AG04450 (cell line): ENCODE data around the gene GPBAR1. TPM values are rescaled to one million over a fixed set of nuclear protein-coding genes. Genes with fewer than 3 reads are reported as not detected.

Experiments used
- CTCF ChIA-PET: fragments of 300-600, 350-600 bp; formaldehyde crosslinking; extraction: SDS; loops from one replicate; lab custom pipeline; 2022; ENCODE audit warnings: antibody characterized with exemption, inconsistent platforms; lab: Charles Lee
- POLR2A ChIA-PET: fragments of 350-600 bp; formaldehyde crosslinking; extraction: SDS; loops from one replicate; lab custom pipeline; 2021; ENCODE audit warnings: antibody characterized with exemption, inconsistent platforms; lab: Yijun Ruan, JAX
- DNase-seq: peaks from one replicate; pipeline ENCODE4 v3.0.0-alpha.2; 2011; ENCODE audit warnings: low read depth, low spot score
- H3K27ac ChIP-seq: one replicate; pipeline ENCODE4 v1.5.1; 2012; ENCODE audit warnings: low read depth, low read length, control low read depth
- H3K27me3 ChIP-seq: one replicate; pipeline ENCODE4 v1.6.0; 2012; ENCODE audit warnings: low read length; ENCODE audit not compliant: control insufficient read depth, insufficient read depth
- H3K4me3 ChIP-seq: 2 replicates; pipeline ENCODE4 v1.5.1; 2011; ENCODE audit warnings: mild to moderate bottlenecking, low read depth, low read length, control low read depth
- H3K9me3 ChIP-seq: 2 replicates; pipeline ENCODE4 v1.5.1; 2012; ENCODE audit warnings: low read length; ENCODE audit not compliant: control insufficient read depth, insufficient read depth
- polyA plus RNA-seq: library from polyadenylated mRNA; depleted of rRNA; stranded (reverse); fragments of >200 nt; gene quantifications from 2 replicates; pipeline ENCODE4 v1.2.3, GENCODE V29; 2011
- TF ChIP-seq, protein P1 (sequence below): IDR thresholded peaks from 2 replicates; pipeline ENCODE4 v1.5.1; 2011; ENCODE audit warnings: low read depth, low read length, control low read depth, inconsistent platforms

The GPBAR1 gene
- polyA plus RNA-seq, 1 experiment: not detected

DNA sequence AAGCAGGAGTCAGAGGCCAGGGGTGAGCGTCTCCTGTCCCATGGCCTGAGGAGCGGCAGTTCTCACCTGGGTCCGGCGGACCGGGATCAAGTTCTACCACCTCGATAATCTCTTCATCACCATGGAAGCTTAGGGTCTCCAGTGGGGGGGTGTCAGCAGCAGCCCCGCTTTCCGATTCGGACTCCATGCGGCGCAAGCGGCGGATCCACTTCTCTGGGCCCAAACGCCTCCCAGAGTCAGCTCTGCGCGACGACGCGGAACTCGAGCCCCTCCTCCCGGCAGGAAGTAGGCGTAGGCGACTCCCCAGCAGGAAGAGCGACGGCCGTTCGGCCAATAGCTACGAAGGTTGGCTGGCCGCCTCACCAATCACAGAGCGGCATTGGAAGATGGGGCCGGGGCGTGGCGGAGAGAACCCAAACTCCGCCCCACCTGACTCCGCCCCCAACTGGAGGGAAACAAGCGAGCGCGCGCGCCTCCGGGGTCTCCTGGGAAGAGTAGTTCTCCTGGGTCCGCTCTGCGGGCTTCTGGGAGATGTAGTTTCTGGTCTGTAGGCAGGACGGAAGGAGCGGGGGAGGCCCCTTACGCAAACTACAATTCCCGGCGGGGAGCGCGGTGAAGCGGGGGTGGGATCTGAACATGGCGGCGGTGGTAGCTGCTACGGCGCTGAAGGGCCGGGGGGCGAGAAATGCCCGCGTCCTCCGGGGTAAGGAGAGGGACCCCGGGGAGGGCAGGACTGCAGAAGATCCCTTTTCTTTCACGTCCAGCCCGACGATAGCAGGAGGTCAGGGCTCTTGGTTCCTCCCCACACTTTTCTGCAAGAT lies 9.3 kb downstream of the GPBAR1 start, which contains the start of the genes AAMP and PNKD:
AAMP (minus strand) TSS at position 238 of the 821 bp plus-strand sequence; CDS start at position 187, 51 bp downstream.
PNKD (plus strand) TSS at position 620 of the 821 bp plus-strand sequence; CDS start at position 637, 17 bp downstream.
- Histone ChIP-seq H3K4me3 (peak within 1 kb of the TSS; percentile 96), H3K27ac (peak within 1 kb of the TSS; percentile 65), H3K9me3 (no peaks in the 10 kb centered on the region; the same call in 1 of the 2 replicates), H3K27me3 (no peaks in the 10 kb centered on the region)
- TF ChIP-seq, protein P1, sequence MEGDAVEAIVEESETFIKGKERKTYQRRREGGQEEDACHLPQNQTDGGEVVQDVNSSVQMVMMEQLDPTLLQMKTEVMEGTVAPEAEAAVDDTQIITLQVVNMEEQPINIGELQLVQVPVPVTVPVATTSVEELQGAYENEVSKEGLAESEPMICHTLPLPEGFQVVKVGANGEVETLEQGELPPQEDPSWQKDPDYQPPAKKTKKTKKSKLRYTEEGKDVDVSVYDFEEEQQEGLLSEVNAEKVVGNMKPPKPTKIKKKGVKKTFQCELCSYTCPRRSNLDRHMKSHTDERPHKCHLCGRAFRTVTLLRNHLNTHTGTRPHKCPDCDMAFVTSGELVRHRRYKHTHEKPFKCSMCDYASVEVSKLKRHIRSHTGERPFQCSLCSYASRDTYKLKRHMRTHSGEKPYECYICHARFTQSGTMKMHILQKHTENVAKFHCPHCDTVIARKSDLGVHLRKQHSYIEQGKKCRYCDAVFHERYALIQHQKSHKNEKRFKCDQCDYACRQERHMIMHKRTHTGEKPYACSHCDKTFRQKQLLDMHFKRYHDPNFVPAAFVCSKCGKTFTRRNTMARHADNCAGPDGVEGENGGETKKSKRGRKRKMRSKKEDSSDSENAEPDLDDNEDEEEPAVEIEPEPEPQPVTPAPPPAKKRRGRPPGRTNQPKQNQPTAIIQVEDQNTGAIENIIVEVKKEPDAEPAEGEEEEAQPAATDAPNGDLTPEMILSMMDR: 0 out of 2 replicates have a peak, but pooled peaks have one; percentile 26
- peak; percentile 99 for DNase-seq
- POLR2A ChIA-PET: interaction anchor here (0.6 to 3.0 kb wide), 6 partner anchors 11 to 388 kb away, joined by 3 to 17 read pairs (median 4); no protein-coding TSS in a partner anchor
- CTCF ChIA-PET: interaction anchor here (0.6 to 4.9 kb wide), 12 partner anchors 9 to 197 kb away, joined by 3 to 73 read pairs (median 4); partner anchors contain the start of gene TMBIM1

- Histone ChIP-seq H3K27me3 (no peaks in the 10 kb centered on the region), H3K27ac (no peak overlapping the region), H3K4me3 (peak overlapping the region; percentile 96), H3K9me3 (no peaks in the 10 kb centered on the region; the same call in 1 of the 2 replicates)
- CTCF ChIA-PET: interaction anchor here (0.6 to 4.9 kb wide), 16 partner anchors 8 to 196 kb away, joined by 3 to 73 read pairs (median 4); partner anchors contain the start of genes CATIP and TMBIM1
- POLR2A ChIA-PET: interaction anchor here (0.6 to 3.0 kb wide), 6 partner anchors 12 to 388 kb away, joined by 3 to 17 read pairs (median 4); no protein-coding TSS in a partner anchor
- TF ChIP-seq, protein P1: no peak
- no peak for DNase-seq
These were observed 10.1 kb downstream of the GPBAR1 start for GRCh38 chr2:218270721-218271486.

- Histone ChIP-seq H3K27me3 (no peaks in the 10 kb centered on the region), H3K9me3 (no peaks in the 10 kb centered on the region; the same call in 1 of the 2 replicates), H3K27ac (no peak overlapping the region), H3K4me3 (peak overlapping the region; percentile 96)
- CTCF ChIA-PET: interaction anchor here (0.6 to 4.9 kb wide), 16 partner anchors 12 to 202 kb away, joined by 3 to 73 read pairs (median 4); partner anchors contain the start of genes CATIP and TMBIM1
- POLR2A ChIA-PET: interaction anchor here (3.0 kb wide), 1 partner anchor 15 kb away, joined by 17 read pairs; no protein-coding TSS in a partner anchor
- TF ChIP-seq, protein P1: no peak
- DNase-seq: no peak
These were observed 10.6 kb downstream of the GPBAR1 start for GRCh38 chr2:218271487-218271797.

DNA sequence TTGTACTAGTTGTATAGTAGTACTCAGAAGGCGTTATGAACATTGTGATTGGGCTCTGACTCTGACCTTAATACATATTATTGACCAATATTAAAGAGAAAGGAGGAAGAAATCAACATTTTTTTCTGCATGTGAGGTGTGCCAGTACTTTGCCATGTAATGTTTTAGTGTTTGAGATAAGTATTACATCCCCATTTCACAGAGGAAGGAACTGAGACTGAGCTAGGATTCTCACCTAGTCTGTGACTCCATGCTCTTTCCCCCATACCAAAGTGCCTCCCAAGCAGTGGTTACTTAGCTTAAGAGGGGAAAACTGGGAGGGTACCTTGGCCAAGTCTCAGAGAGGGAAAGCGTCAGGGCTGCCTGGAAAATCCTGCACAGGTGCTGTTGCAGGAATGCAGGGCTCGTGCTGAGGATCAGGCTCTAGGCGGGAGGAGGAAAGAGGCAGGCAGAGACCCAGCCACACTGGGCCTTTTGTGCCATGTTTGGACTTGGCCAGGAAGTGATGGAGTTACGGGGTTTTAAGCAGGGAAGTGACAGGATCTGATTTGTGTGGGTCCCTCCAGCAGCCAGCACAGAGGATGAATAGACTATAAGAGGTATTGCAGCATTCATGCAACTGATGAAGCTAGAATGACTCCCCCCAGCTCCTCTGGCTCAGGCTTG lies 11.2 kb downstream of the GPBAR1 start:
- no peaks in the 10 kb centered on the region; the same call in 1 of the 2 replicates for H3K9me3 ChIP-seq
- DNase-seq: no peak
- no peaks in the 10 kb centered on the region for H3K27me3 ChIP-seq
- TF ChIP-seq, protein P1: no peak
- no peak overlapping the region for H3K4me3 ChIP-seq
- ChIA-PET CTCF (interaction anchor here (0.5 to 4.9 kb wide), 18 partner anchors 11 to 330 kb away, joined by 3 to 73 read pairs (median 4); partner anchors contain the start of genes CATIP and TMBIM1), POLR2A (interaction anchor here (3.0 kb wide), 1 partner anchor 15 kb away, joined by 17 read pairs; no protein-coding TSS in a partner anchor)
- no peak overlapping the region for H3K27ac ChIP-seq
